ENCODE data around the gene BTN3A1. TPM values are rescaled to one million over a fixed set of nuclear protein-coding genes. Genes with fewer than 3 reads are reported as not detected.

Gene BTN3A1
- polyA plus RNA-seq, 2 of the 4 experiments (the other 2 are of a cell fraction), result 4.0 to 8.1 TPM

DNA sequence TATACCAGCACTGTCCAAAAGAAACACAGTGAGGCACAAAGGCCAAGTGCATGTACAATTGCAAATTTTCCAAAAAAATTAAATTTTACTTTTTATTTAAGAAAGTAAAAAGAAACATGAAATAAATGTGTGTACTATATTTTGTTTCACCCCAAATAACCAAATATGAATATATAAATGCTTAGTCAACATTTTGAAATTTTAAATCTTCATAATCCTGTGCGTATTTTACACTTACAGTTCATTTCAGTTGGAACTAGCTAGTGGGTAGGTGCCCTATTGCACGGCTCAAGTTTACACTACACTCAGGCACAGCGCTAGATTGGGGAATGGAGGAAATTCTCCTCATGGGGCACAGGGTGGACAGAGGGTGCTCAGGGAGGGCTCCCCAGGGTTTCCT lies 20.3 kb downstream of the BTN3A1 start:
- peak overlapping the region; percentile 56; the same call in 2 of the 3 replicates for H3K4me3 ChIP-seq
- DNase-seq (ENCODE audit: low read depth in 1 of 2, low spot score in 1 of 2) (no peak), ATAC-seq (no peak), FAIRE-seq (no peak)
- H3K27ac ChIP-seq, result peak overlapping the region in 1 of 2 experiments; percentile 96; a peak in 1 of 6 replicates
- POLR2A ChIA-PET, result no interaction called here
- H3K4me1 ChIP-seq, result peaks cover 10% of the 10 kb centered on the region; the same call in 2 of the 3 replicates
- H3K4me2 ChIP-seq, result peak overlapping the region; percentile 66
- 96% methylated on average over 3 of the region's 3 CpGs for WGBS (ENCODE audit: missing lambda C conversion rate)
- CTCF ChIA-PET, result interaction anchor here (0.9 kb wide), 1 partner anchor 80 kb away, joined by 4 read pairs; no protein-coding TSS in a partner anchor
- TF ChIP-seq CBX8 (IDR thresholded peaks at IDR 0.05), result no peak
- peak; percentile 41 for TF ChIP-seq MAFK (IDR thresholded peaks at IDR 0.05; ENCODE audit: partially characterized antibody)
- TF ChIP-seq PBX3 (IDR thresholded peaks at IDR 0.05), result no peak
- H3K9me3 ChIP-seq, result peaks cover 11% of the 10 kb centered on the region; the same call in 1 of the 3 replicates

- no peak overlapping the region for H3K4me3 ChIP-seq
- 91% methylated on average over 5 of the region's 5 CpGs for WGBS (ENCODE audit: missing lambda C conversion rate)
- DNase-seq (ENCODE audit: low read depth in 1 of 2, low spot score in 1 of 2), result no peak
- no peak overlapping the region for H3K4me2 ChIP-seq
- no peaks in the 10 kb centered on the region for H3K9me3 ChIP-seq
- ATAC-seq, result no peak
- 0 out of 3 replicates have a peak, but pooled peaks cover 5% of the 10 kb centered on the region for H3K4me1 ChIP-seq
- no peak for FAIRE-seq
- H3K27ac ChIP-seq, result no peak overlapping the region
- CTCF ChIA-PET, result interaction anchor here (1.0 to 1.2 kb wide), 2 partner anchors 85 to 86 kb away, joined by 3 to 4 read pairs; no protein-coding TSS in a partner anchor
- no peak for TF ChIP-seq EP300 (IDR thresholded peaks at IDR 0.05)
- no peak for TF ChIP-seq HOXB13 (CRISPR knock-in tag; IDR thresholded peaks at IDR 0.05; ENCODE audit: low read depth)
- no peak for TF ChIP-seq BHLHE40 (IDR thresholded peaks at IDR 0.05; ENCODE audit: low read depth, low read length)
- POLR2A ChIA-PET, result no interaction called here
These were observed 24.8 kb downstream of the BTN3A1 start for GRCh38 chr6:26426691-26427450.

DNA sequence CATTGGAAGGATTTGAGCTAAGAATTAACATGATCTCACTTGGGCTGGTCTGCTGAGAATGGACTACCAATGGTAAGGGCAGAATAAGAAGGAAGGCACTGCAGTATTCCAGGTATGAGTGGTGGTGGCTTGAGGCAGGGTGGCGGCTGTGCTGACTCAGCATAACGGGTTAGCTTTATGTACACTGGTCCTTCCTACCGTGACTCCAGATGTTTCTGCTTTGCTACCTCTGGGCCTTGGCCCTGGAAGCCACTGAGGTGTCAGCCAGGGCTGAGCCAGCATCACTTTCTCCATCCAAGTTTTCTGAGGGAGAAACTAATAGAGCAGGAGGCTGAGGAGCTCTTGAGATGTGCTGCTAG lies 25.4 kb downstream of the BTN3A1 start:
- CTCF ChIA-PET, result interaction anchor here (1.2 kb wide), 1 partner anchor 86 kb away, joined by 3 read pairs; no protein-coding TSS in a partner anchor
- no peak for FAIRE-seq
- Histone ChIP-seq H3K27ac (no peak overlapping the region), H3K4me1 (0 out of 3 replicates have a peak, but pooled peaks cover under 1% of the 10 kb centered on the region), H3K4me3 (no peak overlapping the region), H3K4me2 (no peak overlapping the region), H3K9me3 (no peaks in the 10 kb centered on the region)
- WGBS (ENCODE audit: missing lambda C conversion rate), result 80% methylated on average over 3 of the region's 3 CpGs
- no peak for ATAC-seq
- TF ChIP-seq MAFK (IDR thresholded peaks at IDR 0.05; ENCODE audit: partially characterized antibody), result peak; percentile 94
- TF ChIP-seq, protein P1, sequence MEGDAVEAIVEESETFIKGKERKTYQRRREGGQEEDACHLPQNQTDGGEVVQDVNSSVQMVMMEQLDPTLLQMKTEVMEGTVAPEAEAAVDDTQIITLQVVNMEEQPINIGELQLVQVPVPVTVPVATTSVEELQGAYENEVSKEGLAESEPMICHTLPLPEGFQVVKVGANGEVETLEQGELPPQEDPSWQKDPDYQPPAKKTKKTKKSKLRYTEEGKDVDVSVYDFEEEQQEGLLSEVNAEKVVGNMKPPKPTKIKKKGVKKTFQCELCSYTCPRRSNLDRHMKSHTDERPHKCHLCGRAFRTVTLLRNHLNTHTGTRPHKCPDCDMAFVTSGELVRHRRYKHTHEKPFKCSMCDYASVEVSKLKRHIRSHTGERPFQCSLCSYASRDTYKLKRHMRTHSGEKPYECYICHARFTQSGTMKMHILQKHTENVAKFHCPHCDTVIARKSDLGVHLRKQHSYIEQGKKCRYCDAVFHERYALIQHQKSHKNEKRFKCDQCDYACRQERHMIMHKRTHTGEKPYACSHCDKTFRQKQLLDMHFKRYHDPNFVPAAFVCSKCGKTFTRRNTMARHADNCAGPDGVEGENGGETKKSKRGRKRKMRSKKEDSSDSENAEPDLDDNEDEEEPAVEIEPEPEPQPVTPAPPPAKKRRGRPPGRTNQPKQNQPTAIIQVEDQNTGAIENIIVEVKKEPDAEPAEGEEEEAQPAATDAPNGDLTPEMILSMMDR (IDR thresholded peaks at IDR 0.05), result no peak
- DNase-seq (ENCODE audit: low read depth in 1 of 2, low spot score in 1 of 2), result no peak
- POLR2A ChIA-PET, result no interaction called here

DNA sequence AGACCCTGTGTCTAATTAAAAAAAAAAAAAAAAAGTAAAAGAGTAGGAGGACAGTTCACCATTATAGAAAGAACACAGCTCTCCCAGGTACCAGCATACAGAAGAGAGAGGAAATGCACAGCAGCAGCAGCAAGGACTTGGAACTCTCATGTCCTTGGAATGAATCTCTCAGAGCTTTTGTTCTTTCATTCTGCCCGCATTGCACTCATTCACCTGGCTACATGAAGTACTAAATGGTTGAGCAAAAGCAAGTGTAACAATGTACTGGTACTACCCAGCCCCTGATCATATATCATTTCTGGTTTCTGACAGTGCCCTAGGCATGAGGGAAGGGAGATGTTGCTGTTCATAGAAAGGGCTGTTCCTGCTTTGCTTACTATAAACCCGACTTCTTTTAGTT lies 26.1 kb downstream of the BTN3A1 start:
- H3K27ac ChIP-seq, result no peak overlapping the region
- CTCF ChIA-PET, result interaction anchor here (1.2 kb wide), 1 partner anchor 86 kb away, joined by 3 read pairs; no protein-coding TSS in a partner anchor
- no peak for DNase-seq (ENCODE audit: low read depth in 1 of 2, low spot score in 1 of 2)
- H3K4me3 ChIP-seq, result no peak overlapping the region
- no peak for FAIRE-seq
- no peak for ATAC-seq
- H3K9me3 ChIP-seq, result no peaks in the 10 kb centered on the region
- POLR2A ChIA-PET, result no interaction called here
- H3K4me2 ChIP-seq, result no peak overlapping the region
- WGBS (ENCODE audit: missing lambda C conversion rate), result 69% methylated on average over 2 of the region's 2 CpGs
- no peaks in the 10 kb centered on the region for H3K4me1 ChIP-seq
- TF ChIP-seq EHF (CRISPR knock-in tag; IDR thresholded peaks at IDR 0.05), result no peak
- no peak for TF ChIP-seq HMGXB4 (CRISPR knock-in tag; IDR thresholded peaks at IDR 0.05; ENCODE audit: borderline replicate concordance)
- TF ChIP-seq, protein P1 (IDR thresholded peaks at IDR 0.05), result no peak
- no peak for TF ChIP-seq CBX2 (IDR thresholded peaks at IDR 0.05; ENCODE audit: borderline replicate concordance, low read depth)
- no peak for TF ChIP-seq MYC (IDR thresholded peaks at IDR 0.05; ENCODE audit: borderline replicate concordance, low read length)
- TF ChIP-seq, protein P2, sequence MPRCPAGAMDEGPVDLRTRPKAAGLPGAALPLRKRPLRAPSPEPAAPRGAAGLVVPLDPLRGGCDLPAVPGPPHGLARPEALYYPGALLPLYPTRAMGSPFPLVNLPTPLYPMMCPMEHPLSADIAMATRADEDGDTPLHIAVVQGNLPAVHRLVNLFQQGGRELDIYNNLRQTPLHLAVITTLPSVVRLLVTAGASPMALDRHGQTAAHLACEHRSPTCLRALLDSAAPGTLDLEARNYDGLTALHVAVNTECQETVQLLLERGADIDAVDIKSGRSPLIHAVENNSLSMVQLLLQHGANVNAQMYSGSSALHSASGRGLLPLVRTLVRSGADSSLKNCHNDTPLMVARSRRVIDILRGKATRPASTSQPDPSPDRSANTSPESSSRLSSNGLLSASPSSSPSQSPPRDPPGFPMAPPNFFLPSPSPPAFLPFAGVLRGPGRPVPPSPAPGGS (IDR thresholded peaks at IDR 0.05), result no peak
- TF ChIP-seq FOSL2 (IDR thresholded peaks at IDR 0.05), result no peak
- no peak for TF ChIP-seq FOSL2 (CRISPR knock-in tag; IDR thresholded peaks at IDR 0.05)
- TF ChIP-seq JUN (IDR thresholded peaks at IDR 0.05), result no peak
- TF ChIP-seq GATA3 (IDR thresholded peaks at IDR 0.05; ENCODE audit: borderline replicate concordance), result no peak
- TF ChIP-seq NFE2L2 (conservative IDR thresholded peaks at IDR 0.05; ENCODE audit: low read length), result no peak
- TF ChIP-seq KDM5A (IDR thresholded peaks at IDR 0.05), result no peak
- TF ChIP-seq SREBF2 (IDR thresholded peaks at IDR 0.05), result no peak
- no peak for TF ChIP-seq NR3C1 (IDR thresholded peaks at IDR 0.05)
- TF ChIP-seq ZFP36 (IDR thresholded peaks at IDR 0.05; ENCODE audit: borderline replicate concordance, partially characterized antibody), result no peak
- no peak for TF ChIP-seq CHD2 (IDR thresholded peaks at IDR 0.05; ENCODE audit: low read length, partially characterized antibody)

All from A549 (cell line).